GM21360 (cell line): ENCODE measurements around the gene UBXN2A.

Source experiments
- ATAC-seq: cut with Tn5 transposase; IDR thresholded peaks from one replicate; pipeline ENCODE4 v1.9.1; 2021; ENCODE audit warnings: mild to moderate bottlenecking, moderate library complexity; ENCODE audit not compliant: unreplicated experiment

The UBXN2A gene, protein sequence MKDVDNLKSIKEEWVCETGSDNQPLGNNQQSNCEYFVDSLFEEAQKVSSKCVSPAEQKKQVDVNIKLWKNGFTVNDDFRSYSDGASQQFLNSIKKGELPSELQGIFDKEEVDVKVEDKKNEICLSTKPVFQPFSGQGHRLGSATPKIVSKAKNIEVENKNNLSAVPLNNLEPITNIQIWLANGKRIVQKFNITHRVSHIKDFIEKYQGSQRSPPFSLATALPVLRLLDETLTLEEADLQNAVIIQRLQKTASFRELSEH

DNA sequence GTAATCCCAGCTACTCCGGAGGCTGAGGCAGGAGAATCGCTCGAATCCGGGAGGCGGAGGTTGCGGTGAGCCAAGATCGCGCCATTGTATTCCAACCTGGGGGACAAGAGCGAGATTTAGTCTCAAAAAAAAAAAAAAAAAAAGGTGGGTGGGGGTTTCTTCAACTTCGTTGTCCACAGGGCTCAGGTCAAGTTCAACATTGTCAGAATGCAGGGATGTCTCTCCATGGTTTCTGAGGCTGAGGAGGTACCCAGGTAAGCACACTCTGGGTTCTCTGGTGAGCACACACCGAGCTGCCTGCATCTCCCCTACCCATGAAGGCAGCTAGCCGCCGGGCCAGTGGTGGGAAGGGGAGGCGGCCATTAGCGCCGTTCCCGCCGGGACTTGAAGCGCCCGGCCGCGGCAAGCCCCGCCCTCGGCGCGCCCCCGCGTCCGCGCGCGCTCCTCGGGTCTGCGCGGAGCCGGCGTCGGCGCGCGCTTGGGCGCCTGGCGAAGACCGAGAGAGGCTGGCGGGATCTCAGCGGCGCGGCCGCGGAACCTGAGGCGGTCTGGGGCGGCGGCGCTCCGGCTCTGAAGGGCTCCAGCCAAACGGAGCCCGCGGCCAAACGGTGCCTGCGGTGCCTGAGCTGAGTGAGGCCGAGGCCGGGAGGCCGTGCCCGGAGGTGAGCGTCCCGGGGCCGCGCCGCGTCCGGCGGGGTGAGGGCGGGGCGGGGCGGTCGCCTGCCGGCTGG is at the start of gene UBXN2A:
UBXN2A (plus strand) TSS at position 477 of the 731 bp plus-strand sequence. CDS start 17,852 bp downstream, outside the sequence.
- ATAC-seq = peak; percentile 69

DNA sequence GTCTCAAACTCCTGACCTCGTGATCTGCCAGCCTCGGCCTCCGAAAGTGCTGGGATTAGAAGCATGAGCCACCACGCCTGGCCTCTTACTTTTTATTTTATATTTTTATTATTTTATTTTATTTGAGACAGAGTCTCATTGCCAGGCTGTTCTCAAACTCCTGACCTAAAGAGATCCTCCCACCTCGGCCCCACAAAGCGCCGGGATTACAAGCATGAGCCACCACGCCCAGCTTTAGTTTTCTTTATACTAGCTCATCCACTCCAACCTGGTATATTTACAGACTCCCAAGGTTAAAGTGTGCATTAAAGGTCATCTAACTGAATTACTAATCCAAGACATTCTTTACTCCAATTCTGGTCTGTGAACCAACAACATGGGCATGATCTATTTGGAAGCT is 40.1 kb upstream of the UBXN2A start:
- no peak for ATAC-seq

DNA sequence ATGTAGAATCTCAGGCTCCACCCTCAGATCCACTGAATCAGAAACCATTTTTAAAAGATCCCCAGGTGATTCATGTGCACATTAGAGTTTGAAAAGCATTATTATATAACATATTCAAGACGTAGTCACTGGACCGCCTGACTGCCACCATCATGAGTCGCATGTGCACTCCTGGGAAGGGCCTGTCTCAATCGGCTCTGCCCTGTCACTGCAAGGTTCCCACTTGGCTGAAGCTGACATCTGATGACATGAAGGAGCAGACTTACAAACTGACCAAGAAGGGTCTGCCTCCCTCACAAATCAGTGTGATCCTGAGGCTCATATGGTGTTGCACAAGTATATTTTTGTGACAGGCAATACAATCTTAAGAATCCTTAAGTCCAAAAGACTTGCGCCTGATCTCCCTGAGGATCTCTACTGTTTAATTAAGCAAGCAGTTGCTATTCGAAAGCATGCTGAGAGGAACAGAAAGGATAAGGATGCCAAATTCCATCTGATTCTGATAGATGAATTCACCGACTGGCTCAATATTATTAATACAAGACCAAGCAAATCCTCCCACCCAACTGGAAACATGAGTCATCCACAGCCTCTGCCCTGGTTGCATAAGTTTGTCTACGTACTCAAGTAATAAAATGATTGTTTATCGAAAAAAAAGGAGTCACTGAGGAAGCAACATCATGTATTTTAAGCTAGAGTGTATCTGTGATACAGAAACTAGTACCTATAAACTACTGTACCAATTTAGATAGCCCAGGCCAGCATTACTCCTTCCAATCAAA is 39.5 kb upstream of the UBXN2A start:
- no peak for ATAC-seq

DNA sequence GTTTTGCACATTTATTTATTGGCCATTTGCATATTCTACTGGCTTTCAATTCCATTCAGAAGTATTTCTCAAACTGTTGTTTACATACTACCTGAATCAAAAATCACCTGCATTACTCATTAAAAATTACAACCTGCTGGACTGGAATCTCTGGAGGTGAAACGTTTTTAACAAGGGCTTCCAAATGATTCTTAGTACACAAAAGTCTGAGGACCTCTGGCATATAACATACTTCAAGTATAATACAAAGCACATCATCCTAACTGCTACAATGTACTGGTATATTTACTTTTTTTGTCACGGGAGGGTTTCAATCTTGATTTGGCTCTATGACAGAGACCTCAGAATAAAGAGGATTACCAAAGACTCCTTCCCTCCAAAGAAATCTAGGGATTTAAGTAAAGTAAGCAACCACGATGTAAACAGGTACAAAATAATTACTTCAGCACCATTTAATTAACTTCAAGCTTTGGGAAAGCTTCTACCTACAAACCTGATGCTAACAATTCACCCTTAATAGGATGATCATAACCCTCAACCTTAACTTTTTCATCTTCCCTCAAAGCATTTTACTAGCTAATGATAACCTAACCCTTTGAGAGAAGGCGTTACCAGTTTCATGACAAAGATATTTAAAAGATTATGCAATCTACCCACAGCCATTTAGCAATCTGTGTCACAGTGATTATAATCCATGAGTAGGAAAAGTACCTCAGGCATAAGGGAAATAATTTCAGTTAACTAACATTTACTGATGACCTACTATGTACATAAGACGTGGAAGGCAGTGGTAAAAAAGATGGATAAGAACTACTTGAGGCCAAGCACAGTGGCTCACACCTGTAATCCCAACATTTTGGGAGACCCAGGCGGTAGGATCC is 38.1 kb upstream of the UBXN2A start:
- no peak for ATAC-seq

DNA sequence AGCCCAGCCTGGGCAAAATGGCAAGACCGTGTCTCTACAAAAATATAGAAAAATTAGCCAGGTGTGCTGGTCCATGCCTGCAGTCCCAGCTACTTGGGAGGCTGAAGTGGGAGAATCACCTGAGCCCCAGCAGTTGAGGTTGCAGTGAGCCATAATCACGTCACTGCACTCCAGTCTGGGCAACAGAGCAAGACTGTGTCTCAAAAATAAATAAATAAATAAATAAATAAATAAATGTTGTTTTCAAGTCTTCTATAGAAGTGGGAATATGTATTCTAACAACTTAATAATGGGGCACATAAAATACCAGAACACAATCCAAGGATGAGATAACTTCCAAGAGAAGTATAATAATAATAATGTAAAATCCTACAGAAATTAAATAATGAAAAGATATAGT is 37.2 kb upstream of the UBXN2A start:
- no peak for ATAC-seq

DNA sequence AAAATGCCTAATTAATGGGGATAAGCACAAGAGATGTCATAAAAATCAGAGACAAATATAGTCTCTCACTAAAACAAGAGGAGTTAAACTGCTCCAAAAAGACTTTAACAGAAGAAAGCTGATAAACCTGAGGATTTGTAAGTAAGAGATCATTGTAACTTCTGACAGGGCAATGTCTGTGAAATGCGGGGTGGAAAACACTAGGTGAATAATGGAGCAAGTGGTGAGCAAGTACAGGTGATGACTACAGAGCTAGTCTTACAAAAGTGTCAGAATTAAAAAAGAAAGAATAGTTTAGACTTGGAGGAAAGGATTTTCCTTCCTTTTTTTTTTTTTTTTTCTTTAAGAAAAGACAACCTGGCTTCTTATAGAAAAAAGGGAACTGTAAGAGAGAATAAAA is 36.0 kb upstream of the UBXN2A start:
- no peak for ATAC-seq

DNA sequence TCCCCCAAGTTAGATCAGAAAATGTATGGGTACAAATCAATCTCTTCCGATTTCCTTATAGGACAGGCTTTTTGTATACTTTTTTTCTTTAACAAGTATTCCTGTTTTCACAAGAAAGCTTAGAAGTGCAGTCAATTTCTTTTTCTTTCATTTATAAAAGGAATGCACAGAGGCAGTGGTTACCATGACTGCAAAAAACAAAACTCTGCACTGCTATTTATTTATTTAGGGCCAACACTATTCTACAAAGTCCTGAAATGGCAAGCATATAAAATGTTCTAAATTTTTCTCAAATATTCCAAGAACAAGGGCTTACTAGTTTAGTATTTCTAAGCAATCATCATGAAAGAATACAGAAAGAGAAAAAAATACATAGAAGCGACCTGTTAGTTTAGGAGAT is 35.6 kb upstream of the UBXN2A start:
- no peak for ATAC-seq

DNA sequence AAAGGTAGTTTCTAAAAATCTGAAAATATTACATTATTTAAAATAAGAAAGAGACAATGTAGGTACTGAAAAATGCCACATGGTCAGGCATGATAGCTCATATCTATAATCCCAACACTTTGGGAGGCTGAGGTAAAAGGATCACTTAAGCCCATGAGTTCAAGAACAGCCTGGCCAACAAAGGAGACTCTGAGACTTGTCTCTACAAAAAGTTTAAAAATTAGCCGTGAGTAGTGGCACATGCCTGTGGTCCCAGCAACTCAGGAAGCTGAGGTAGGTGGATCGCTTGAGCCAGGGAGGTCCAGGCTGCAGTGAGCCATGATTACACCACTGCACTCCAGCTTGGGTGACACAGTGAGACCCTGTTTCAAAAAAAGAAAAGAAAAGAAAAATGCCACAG is 35.1 kb upstream of the UBXN2A start:
- no peak for ATAC-seq

DNA sequence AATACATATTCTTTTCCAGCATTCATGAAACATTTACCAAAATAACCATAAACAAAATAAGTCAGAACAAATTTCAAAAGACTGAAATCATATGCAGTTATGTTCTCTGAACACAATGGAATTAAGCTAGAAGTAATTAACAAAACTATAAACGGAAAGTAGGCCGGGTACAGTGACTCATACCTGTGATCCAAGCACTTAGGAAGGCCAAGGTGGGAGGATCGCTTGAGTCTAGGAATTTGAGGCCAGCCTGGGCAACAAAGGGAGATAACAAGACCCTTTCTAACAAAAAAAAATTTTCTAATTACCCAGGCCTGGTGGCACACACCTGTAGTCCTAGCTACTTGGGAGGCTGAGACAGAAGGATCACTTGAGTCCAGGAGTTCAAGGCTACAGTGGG is 28.2 kb upstream of the UBXN2A start:
- no peak for ATAC-seq

DNA sequence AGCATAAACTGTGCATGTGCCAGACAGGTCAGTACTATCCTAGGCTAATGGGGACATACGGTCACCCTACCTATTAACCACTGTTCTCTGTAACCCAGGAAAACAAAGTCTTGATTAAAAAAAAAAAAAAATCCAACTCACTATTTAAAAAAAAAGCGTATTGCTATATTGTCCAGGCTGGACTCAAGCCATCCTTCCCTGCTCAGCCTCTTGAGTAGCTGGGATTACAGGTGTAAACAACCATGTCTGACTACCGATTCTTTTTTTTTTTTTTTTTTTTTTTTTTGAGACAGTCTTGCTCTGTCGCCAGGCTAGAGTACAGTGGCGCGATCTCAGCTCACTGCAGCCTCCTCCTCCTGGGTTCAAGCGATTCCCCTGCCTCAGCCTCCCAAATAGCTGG is 24.9 kb upstream of the UBXN2A start:
- no peak for ATAC-seq

DNA sequence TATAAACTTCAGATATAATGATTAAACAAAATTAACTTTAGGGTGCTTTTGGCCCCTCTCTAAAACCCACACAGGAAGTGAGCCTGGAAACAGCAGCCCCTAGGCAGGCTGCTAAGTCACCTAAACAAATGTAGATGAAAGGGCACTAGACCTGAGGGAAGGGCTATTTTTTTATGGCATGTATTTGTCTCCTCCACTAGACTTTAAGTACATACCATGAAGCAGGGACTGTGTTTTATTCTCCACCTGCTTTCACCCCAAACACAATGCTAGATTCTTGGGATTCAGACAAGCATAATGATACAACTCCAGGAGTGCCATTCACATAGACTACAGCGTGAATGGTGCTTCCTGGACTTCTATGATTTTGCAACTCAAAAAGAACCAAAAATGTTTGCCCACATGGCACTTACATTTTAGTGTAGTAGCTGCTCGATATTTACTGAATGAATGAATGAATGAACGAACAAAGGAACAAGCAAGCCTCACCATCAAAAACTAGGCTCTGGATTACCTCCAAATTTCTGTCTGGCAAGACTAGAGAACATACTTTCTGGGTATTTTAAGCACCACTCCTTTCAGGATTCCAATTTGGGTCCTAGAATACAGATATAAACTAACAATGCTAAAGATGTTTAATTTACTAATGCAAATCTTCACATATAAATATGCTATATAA is 23.4 kb upstream of the UBXN2A start:
- no peak for ATAC-seq

DNA sequence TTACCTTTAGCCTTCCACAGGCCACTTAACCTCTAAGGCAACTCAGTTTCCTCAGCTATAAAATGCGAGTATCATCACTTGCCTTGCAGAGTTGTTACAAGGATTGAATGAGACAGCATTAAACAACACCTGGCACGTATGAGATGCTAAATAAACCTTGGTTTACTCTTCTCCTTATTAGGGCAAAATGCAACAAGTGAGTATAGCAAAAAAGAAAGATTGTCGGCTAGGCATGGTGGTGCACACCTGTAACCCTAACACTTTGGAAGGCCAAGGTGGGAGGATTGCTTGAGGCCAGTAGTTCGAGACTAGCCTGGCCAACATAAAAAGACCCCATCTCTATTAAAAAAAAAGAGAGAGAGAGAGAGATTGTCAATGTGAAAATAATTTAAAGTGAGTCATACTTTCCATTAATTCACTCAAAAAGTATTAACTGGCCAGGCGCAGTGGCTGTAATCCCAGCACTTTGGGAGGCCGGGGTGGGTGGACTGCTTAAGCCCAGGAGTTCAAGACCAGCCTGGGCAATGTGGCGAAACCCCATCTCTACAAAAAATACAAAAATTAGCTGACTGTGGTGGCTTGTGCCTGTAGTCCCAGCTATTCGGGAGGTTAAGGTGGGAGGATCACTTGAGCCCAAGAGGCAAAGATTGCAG is 21.3 kb upstream of the UBXN2A start:
- ATAC-seq = no peak

DNA sequence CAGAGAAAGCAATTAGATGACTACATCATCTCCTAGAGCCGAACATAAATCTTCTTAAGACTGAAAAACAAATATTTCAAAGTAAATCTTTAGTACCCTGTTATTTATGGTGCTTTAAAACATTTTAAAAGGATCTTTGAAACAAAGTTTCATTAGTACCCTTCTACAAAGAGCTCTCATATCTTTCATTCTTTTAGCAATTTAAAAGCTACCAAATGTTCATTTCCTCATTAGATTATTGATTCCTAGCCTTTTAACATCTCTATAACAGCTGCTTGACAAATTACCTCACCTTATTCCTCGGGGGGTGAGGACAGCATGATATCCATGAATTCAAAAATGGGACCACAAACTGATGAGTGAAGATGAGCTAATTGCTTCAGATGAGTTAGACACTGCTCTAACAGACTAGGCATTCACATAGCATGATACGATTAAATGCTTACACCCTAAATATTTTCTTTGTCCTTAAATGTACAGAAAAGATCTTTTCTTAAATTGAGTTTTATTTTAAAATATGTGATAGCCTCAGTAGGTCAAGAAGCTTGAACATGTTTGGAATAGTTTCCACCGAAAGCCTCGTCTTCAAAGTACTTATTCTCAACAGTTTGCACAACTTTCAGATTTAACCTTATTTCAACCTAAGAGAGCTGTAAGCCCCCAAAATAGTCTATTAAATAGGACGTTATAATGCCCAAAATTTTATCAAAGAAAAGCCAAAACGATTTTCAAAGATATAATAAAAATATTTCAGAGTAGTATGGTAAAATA is 15.5 kb upstream of the UBXN2A start:
- ATAC-seq = no peak

DNA sequence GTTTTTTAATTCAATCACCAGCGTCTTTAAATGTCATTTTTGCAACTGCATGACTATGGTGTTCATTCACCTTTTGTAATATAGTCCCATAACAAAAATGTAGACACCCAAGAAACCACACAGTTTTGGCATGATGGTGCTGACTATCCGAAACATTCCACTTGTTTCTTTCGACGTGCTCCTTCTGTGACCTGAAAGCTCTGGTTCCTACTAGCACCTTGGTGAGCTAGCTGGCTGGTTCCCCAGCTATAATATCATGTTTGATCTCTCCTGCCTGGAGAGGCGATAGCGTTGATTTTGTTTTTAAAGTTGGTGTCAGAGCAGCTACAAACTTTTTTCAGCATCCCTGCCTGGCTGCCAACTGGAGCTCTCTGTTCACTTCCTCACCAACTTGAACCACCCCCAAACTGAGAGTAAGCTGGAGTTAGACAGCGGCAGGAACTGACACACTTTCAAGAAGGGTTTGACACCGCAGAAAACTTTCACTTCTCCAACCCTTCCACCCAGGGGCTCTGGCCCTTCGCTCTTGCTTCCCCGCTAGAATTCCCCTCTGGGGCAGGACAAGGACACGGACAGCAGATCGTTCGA is 14.5 kb upstream of the UBXN2A start:
- ATAC-seq = peak; percentile 55

DNA sequence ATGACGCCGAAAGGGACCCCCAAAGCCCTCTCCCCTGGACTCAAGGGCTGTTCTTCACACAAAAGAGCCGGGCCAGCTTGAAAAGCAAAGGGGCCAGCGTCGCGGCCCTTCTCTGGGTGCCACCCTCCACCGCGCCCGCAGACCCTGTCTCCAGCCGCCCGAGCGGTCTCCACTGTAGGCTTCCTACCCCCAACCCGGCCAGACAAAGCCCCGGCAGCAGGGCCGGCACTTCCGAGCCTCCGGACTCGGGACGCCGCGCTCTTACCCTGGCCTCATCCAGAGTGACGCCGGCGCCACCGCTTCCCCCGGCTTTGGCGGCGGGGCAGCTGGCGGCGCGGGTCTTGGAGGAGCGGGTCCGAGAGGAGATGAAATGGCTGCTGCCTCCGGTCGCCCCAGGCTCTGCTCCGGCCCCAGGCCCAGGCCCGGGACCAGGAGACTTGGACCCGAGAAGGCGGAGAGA is 13.9 kb upstream of the UBXN2A start:
- peak; percentile 28 for ATAC-seq

DNA sequence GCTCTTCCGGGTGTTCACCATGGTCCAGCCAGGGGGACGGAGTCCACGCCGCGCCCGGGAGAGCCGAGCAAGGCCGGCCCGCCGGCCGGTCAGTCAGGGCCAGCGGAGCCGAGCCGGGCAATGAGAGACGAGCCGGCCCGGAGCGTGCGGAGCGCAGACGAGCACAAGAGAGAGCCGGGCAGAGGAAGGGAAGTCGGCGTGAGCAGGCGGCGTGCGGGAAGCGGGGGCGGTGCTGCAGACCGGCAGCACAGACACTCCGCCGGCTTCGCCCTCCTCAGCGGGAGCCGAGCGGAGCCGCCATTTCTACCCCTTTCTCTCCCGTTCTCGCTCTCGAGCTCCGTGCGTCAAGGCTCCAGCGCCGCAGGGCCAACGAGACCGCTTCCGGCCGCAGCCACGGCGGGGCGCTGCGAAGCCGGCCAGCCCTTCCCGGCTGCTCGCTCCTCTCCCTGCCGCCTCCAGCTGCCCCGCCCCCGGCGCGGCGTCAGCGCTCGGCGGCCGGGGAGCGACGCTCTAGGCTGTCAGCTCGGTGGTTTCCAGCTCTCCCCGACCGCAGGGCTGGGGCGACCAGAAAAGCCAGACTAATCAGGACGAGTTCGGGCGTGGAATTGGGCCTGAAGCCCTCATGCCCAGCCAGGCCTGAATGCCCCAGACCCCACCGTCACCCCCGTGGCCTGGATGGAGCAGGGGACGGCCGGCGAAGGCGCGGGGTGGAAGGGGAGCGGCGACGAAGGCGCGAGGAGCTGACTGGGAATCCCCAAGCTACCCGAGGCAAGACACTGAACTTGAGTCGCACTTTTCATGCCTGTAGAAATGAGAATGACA is 13.3 kb upstream of the UBXN2A start, which contains the start of gene ATAD2B:
ATAD2B (minus strand) TSS at position 374 of the 822 bp plus-strand sequence; CDS start at position 21, 353 bp downstream.
- peak; percentile 76 for ATAC-seq

DNA sequence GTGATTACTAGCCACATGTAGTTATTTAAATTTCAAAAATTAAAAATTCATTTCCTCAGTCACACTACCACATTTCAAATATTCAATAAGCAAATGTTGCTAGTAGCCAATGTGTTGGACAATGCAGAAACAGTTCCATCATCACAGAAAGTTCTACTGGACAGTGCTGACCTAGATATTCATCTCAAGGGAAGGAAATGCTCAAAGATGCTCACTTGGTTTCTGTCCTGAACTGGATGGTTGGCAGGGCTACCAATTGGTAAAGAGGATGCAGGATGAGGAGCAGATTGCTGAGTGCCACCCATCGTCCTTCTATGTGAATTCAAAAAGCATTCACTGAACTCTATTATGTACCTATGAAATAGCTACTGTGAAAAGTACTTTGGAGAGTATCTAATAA is 6.0 kb upstream of the UBXN2A start:
- ATAC-seq = no peak
